ENCODE measurements around the gene GNPTAB. TPM values are rescaled to one million over a fixed set of nuclear protein-coding genes. Genes with fewer than 3 reads are reported as not detected.

Gene GNPTAB
- total RNA-seq, 1 donor from 2014 or later = 43.7 TPM

DNA sequence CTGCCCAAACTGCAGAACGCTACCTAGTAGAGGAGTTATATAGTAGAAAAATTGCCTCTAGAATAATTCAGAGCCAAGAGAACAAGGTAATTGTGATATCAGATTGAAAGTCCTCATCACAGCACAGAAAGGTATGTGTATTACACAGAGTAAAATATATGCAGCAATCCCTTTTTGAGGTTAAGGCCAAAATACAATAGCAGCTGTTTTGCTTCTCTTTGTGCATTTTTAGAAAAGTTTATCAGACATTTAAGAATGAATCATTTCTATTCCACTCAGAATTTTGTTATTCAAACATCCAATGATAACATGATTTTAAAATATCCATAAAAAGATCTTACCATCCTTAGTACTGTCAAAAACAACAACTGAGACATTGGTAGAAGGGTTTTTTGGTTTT, 45.1 kb downstream of the GNPTAB start:
- no peaks in the 10 kb centered on the region for H3K27me3 ChIP-seq (ENCODE audit: insufficient read depth, low read length)
- no peak overlapping the region for H3K4me2 ChIP-seq (ENCODE audit: low read length)
- H3K9me3 ChIP-seq (ENCODE audit: insufficient read depth, low read depth, low read length) = no peaks in the 10 kb centered on the region
- no peak for FAIRE-seq
- Mint-ChIP-seq H3K9me3 (ENCODE audit: unreplicated experiment) (no peaks in the 10 kb centered on the region), H3K27me3 (ENCODE audit: low read depth, unreplicated experiment) (no peaks in the 10 kb centered on the region), H3K4me1 (ENCODE audit: low read depth, unreplicated experiment) (peaks cover 14% of the 10 kb centered on the region), H3K27ac (ENCODE audit: unreplicated experiment) (no peak overlapping the region), H3K4me3 (ENCODE audit: unreplicated experiment) (no peak overlapping the region), H3K36me3 (ENCODE audit: low read depth, unreplicated experiment) (peaks cover 9% of the 10 kb centered on the region)
- no peak overlapping the region for H3K27ac ChIP-seq (ENCODE audit: low read depth, low read length)
- H3K36me3 ChIP-seq (ENCODE audit: insufficient read depth, low read length) = no peaks in the 10 kb centered on the region
- no peak overlapping the region for H3K9ac ChIP-seq (ENCODE audit: low read length)
- no peaks in the 10 kb centered on the region for H3K79me2 ChIP-seq (ENCODE audit: insufficient read depth, low read length)
- DNase-seq (ENCODE audit: low read depth) = no peak
- H2AFZ ChIP-seq (ENCODE audit: low read depth, low read length) = no peak overlapping the region
- H3K4me3 ChIP-seq (ENCODE audit: insufficient read depth, low read depth, low read length) = no peak overlapping the region
- peaks cover 3% of the 10 kb centered on the region for H4K20me1 ChIP-seq (ENCODE audit: insufficient read depth, low read length)
- TF ChIP-seq EZH2 (IDR thresholded peaks at IDR 0.05; ENCODE audit: insufficient read depth, low read length) = no peak
- TF ChIP-seq, protein P1, sequence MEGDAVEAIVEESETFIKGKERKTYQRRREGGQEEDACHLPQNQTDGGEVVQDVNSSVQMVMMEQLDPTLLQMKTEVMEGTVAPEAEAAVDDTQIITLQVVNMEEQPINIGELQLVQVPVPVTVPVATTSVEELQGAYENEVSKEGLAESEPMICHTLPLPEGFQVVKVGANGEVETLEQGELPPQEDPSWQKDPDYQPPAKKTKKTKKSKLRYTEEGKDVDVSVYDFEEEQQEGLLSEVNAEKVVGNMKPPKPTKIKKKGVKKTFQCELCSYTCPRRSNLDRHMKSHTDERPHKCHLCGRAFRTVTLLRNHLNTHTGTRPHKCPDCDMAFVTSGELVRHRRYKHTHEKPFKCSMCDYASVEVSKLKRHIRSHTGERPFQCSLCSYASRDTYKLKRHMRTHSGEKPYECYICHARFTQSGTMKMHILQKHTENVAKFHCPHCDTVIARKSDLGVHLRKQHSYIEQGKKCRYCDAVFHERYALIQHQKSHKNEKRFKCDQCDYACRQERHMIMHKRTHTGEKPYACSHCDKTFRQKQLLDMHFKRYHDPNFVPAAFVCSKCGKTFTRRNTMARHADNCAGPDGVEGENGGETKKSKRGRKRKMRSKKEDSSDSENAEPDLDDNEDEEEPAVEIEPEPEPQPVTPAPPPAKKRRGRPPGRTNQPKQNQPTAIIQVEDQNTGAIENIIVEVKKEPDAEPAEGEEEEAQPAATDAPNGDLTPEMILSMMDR (IDR thresholded peaks at IDR 0.05; ENCODE audit: insufficient read depth, low read depth, low read length) = no peak
- peaks cover 7% of the 10 kb centered on the region for H3K4me1 ChIP-seq (ENCODE audit: insufficient read depth, low read length)

DNA sequence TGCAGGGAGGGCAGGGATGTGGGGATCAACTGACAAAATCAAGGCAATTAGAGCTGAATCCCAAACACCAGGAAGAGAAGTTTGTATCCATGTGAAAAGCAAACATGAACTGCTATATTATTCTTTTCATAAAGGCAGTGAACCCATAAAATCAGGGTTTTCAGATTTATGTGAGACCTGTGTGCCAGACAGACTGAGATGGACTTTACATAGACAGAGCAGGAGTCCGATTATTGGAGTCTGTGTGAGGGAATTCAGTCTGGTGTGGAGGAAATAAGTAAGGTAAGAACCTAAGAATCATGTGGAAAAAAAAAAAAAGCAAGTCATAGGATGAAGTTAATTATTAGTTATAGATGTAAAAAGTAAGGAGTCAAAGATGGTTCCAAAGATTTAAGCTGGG, 46.4 kb downstream of the GNPTAB start:
- Histone ChIP-seq H3K27ac (ENCODE audit: low read depth, low read length) (no peak overlapping the region), H3K9me3 (ENCODE audit: insufficient read depth, low read depth, low read length) (no peaks in the 10 kb centered on the region), H3K9ac (ENCODE audit: low read length) (no peak overlapping the region), H3K4me2 (ENCODE audit: low read length) (no peak overlapping the region), H3K4me1 (ENCODE audit: insufficient read depth, low read length) (peaks cover 7% of the 10 kb centered on the region), H4K20me1 (ENCODE audit: insufficient read depth, low read length) (peaks cover 3% of the 10 kb centered on the region), H3K4me3 (ENCODE audit: insufficient read depth, low read depth, low read length) (no peak overlapping the region), H3K79me2 (ENCODE audit: insufficient read depth, low read length) (no peaks in the 10 kb centered on the region), H3K27me3 (ENCODE audit: insufficient read depth, low read length) (no peaks in the 10 kb centered on the region), H3K36me3 (ENCODE audit: insufficient read depth, low read length) (no peaks in the 10 kb centered on the region), H2AFZ (ENCODE audit: low read depth, low read length) (no peak overlapping the region)
- H3K27ac Mint-ChIP-seq (ENCODE audit: unreplicated experiment) = no peak overlapping the region
- FAIRE-seq (no peak), DNase-seq (ENCODE audit: low read depth) (no peak)
- no peaks in the 10 kb centered on the region for H3K27me3 Mint-ChIP-seq (ENCODE audit: low read depth, unreplicated experiment)
- no peaks in the 10 kb centered on the region for H3K9me3 Mint-ChIP-seq (ENCODE audit: unreplicated experiment)
- H3K4me3 Mint-ChIP-seq (ENCODE audit: unreplicated experiment) = no peak overlapping the region
- peaks cover 5% of the 10 kb centered on the region for H3K36me3 Mint-ChIP-seq (ENCODE audit: low read depth, unreplicated experiment)
- TF ChIP-seq EZH2 (IDR thresholded peaks at IDR 0.05; ENCODE audit: insufficient read depth, low read length) = no peak
- TF ChIP-seq, protein P1 (IDR thresholded peaks at IDR 0.05; ENCODE audit: insufficient read depth, low read depth, low read length) = no peak
- peaks cover 14% of the 10 kb centered on the region for H3K4me1 Mint-ChIP-seq (ENCODE audit: low read depth, unreplicated experiment)

DNA sequence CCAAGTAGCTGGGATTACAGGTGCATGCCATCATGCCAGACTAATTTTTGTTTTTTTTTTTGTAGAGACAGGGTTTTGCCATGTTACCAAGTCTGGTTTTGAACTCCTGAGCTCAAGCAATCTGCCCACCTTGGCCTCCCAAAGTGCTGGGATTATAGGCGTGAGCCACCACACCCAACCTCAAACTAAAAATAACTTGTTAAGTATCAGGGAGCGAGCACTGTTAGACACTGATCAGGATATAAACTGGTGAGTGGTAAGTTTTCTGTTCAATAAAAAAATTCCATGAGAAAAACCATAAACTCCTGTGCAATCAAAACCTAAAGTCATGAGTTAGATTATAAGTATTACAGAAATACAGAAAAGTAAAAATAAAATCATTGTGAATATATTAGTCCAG, 46.9 kb downstream of the GNPTAB start:
- Histone ChIP-seq H3K27me3 (ENCODE audit: insufficient read depth, low read length) (no peaks in the 10 kb centered on the region), H3K4me3 (ENCODE audit: insufficient read depth, low read depth, low read length) (no peak overlapping the region), H3K4me2 (ENCODE audit: low read length) (no peak overlapping the region), H4K20me1 (ENCODE audit: insufficient read depth, low read length) (peaks cover 3% of the 10 kb centered on the region), H3K9ac (ENCODE audit: low read length) (no peak overlapping the region), H3K27ac (ENCODE audit: low read depth, low read length) (no peak overlapping the region), H3K9me3 (ENCODE audit: insufficient read depth, low read depth, low read length) (no peaks in the 10 kb centered on the region), H2AFZ (ENCODE audit: low read depth, low read length) (no peak overlapping the region), H3K36me3 (ENCODE audit: insufficient read depth, low read length) (no peaks in the 10 kb centered on the region), H3K79me2 (ENCODE audit: insufficient read depth, low read length) (no peaks in the 10 kb centered on the region), H3K4me1 (ENCODE audit: insufficient read depth, low read length) (peaks cover 7% of the 10 kb centered on the region)
- no peak for FAIRE-seq
- DNase-seq (ENCODE audit: low read depth) = no peak
- Mint-ChIP-seq H3K9me3 (ENCODE audit: unreplicated experiment) (no peaks in the 10 kb centered on the region), H3K27ac (ENCODE audit: unreplicated experiment) (no peak overlapping the region), H3K4me1 (ENCODE audit: low read depth, unreplicated experiment) (peaks cover 14% of the 10 kb centered on the region), H3K4me3 (ENCODE audit: unreplicated experiment) (no peak overlapping the region), H3K27me3 (ENCODE audit: low read depth, unreplicated experiment) (no peaks in the 10 kb centered on the region), H3K36me3 (ENCODE audit: low read depth, unreplicated experiment) (peaks cover 2% of the 10 kb centered on the region)
- TF ChIP-seq, protein P1 (IDR thresholded peaks at IDR 0.05; ENCODE audit: insufficient read depth, low read depth, low read length) = no peak
- TF ChIP-seq EZH2 (IDR thresholded peaks at IDR 0.05; ENCODE audit: insufficient read depth, low read length) = no peak

Measured in astrocyte (in vitro differentiated cells and primary cell).